Left renal pelvis (tissue), 4 donors: ENCODE data around the gene RAB22A. TPM values are rescaled to one million over a fixed set of nuclear protein-coding genes. Genes with fewer than 3 reads are reported as not detected.
A peak's percentile ranks its signal among the peaks of the same experiment; 100 is the strongest.

Experiments
- DNase-seq, 4 donors: peaks; one replicate each; pipeline ENCODE4 v3.0.0-alpha.2; 2013; ENCODE audit warnings: low read depth in 4 of 4, low spot score in 3 of 4
- polyA plus RNA-seq, 4 donors: library from polyadenylated mRNA; unstranded; fragments of 120-200 nt; gene quantifications; one replicate each; pipeline ENCODE4 v1.2.1, GENCODE V29; 2013; ENCODE audit not compliant: insufficient read length in 4 of 4

RAB22A gene
- polyA plus RNA-seq = 10 to 100 TPM; 19.1 to 24.8 (median 21.5) TPM

- DNase-seq = peak in 2 of 4 donors; percentile 59 to 72
Observed at GRCh38 chr20:58309591-58310290, at the start of gene RAB22A. Gene RAB22A (plus strand): TSS chr20:58309715. CDS start chr20:58309977, 262 bp downstream.

GRCh38 chr20:58260006-58260405 is 49.5 kb upstream of the RAB22A start:
- no peak for DNase-seq

- DNase-seq = no peak
Observed at GRCh38 chr20:58261660-58262059, 47.9 kb upstream of the RAB22A start.

- no peak for DNase-seq
Observed at GRCh38 chr20:58264271-58264670, 45.2 kb upstream of the RAB22A start.

GRCh38 chr20:58267389-58268215 is 41.9 kb upstream of the RAB22A start:
- no peak for DNase-seq

GRCh38 chr20:58268421-58268821 is 41.1 kb upstream of the RAB22A start:
- no peak for DNase-seq

GRCh38 chr20:58268936-58269619 is 40.4 kb upstream of the RAB22A start:
- DNase-seq = no peak

- DNase-seq = peak in 1 of 4 donors; percentile 41
Observed at GRCh38 chr20:58271606-58272351, 37.7 kb upstream of the RAB22A start.

- no peak for DNase-seq
Observed at GRCh38 chr20:58274384-58274783, 35.1 kb upstream of the RAB22A start.

- no peak for DNase-seq
Observed at GRCh38 chr20:58277107-58277506, 32.4 kb upstream of the RAB22A start.

- DNase-seq = peak in 3 of 4 donors; percentile 20 to 40 (median 29)
Observed at GRCh38 chr20:58277578-58278472, 31.7 kb upstream of the RAB22A start.

GRCh38 chr20:58286729-58287128 is 22.8 kb upstream of the RAB22A start:
- DNase-seq = no peak

GRCh38 chr20:58287638-58288037 is 21.9 kb upstream of the RAB22A start:
- DNase-seq = no peak

GRCh38 chr20:58289143-58289542 is 20.4 kb upstream of the RAB22A start:
- DNase-seq = no peak

GRCh38 chr20:58293453-58293852 is 16.1 kb upstream of the RAB22A start:
- DNase-seq = no peak

- no peak for DNase-seq
Observed at GRCh38 chr20:58294497-58295455, 14.7 kb upstream of the RAB22A start.

GRCh38 chr20:58296051-58296837 is 13.3 kb upstream of the RAB22A start:
- no peak for DNase-seq

- DNase-seq = no peak
Observed at GRCh38 chr20:58297394-58297793, 12.1 kb upstream of the RAB22A start.
